Inflammatory macrophage treated with lipopolysaccharide for 1 hour (primary cell): ENCODE results near the gene SAP130.
A peak's percentile ranks its signal among the peaks of the same experiment; 100 is the strongest.
"Not testable (repeated sequence)": the region's sequence is repeated elsewhere in the genome, so short reads cannot be mapped to it uniquely, and the experiment has no call there.

Source experiments
- DNase-seq, 2 donors: peaks; one replicate each; pipeline ENCODE4 v3.0.0-alpha.2; 2020 to 2022

The SAP130 gene

DNA sequence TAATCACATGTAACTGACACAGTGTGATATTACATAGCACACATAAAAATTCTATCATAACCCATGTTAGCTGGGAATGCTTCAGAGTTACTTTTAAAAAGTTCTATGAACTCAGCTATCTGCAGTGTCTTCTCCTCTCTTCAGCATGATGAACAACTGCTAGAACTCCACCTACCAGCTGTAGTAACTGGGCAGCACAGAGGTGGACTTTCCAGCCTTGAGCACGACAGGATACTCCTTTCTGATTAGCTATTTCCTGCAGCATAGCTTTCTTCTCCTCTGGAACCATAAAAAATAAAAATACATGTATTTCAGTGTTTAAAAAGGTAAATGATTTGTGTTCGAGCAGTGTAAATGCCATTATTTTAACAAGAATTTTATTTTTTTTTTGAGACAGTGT is 82.6 kb downstream of the SAP130 start:
- no peak for DNase-seq

DNA sequence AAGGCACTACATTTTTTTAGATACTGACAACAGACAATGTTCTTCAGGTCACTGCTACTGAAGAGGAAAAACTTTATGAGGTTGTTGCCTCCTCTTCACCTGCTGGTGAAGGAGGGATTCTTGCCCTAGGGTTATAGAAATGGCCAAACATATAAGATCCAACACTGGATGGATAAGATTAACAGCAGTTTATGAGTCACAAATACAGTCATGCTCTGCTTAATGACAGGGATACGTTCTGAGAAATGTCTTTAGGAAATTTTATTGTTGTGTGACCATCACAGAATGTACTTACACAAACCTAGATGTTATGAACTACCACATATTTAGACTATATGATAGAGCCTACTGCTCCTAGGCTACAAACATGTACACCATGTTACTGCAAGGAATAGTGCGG is 84.7 kb downstream of the SAP130 start:
- DNase-seq: no peak

DNA sequence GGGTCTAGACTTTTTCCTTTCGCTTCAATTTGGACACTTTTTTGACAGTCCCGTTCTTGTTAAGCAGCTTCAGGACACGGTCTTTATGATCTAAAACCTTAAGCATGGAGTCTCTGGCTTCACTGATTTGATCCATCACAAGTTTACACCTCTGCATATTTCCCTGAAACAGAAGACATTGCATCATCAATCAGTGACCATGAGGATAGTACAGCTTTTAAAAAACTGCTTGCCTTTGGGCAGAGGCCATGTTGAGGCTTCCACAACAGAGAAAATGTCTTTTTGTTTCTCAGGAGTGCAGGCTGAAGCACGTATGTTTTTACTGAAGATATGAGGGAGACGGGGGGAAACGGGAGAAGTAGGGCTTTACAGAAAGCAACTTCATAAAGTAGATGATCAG is 85.9 kb downstream of the SAP130 start:
- DNase-seq: no peak

DNA sequence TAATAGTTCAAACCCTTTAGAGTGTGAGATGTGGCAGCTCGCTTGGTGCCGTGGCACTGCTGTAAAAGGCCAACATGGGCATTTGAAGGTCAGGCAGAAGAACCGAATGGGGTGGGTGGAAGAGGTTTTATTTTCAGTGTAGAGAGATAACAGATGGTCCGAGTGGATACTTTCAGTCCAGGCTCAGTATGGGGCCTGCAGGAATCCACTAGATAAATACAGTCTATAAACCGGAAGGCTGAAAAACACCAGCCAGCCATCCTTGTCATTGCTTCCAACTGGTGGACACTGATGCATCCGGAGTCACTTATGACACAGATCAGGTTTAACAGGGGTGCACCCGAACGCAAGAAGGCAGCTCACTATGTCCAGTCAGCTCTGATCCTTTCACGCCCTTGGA is 86.4 kb downstream of the SAP130 start:
- no peak for DNase-seq

DNA sequence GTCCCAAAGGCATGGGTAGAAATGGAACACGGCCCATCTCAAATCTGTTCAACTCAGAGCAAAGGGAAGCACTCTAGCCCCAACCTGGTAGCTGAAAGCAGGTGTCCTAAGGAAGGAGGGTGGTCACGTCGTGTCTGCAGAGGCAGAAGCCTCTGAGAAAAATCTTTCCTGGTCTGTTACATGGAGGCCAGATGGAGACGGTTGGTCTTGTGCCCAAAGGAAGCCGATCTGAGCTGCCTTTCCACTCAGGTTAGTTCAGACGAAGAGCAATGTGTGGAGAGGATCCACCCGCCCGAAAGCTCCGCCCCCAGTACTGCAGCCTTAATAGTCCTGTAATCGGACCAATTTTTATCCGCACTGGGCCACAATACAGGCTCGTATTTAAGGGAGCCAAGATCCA is 87.2 kb downstream of the SAP130 start:
- no peak for DNase-seq

DNA sequence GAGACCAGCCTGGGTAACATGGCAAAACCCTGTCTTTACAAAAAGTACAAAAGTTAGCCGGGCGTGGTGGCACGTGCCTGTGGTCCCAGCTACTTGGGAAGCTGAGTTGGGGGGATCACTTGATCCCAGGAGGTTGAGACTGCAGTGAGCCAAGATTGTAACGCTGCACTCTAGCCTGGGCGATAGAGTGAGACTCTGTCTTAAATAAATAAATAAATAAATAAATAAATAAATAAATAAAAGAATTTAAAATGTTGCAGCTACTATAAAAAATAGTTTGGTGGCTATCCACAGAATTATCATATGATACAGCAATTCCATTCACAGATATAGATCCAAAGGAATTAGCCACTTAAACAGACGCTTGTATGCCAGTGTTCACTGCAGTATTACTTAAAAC is 92.5 kb downstream of the SAP130 start:
- no peak for DNase-seq

DNA sequence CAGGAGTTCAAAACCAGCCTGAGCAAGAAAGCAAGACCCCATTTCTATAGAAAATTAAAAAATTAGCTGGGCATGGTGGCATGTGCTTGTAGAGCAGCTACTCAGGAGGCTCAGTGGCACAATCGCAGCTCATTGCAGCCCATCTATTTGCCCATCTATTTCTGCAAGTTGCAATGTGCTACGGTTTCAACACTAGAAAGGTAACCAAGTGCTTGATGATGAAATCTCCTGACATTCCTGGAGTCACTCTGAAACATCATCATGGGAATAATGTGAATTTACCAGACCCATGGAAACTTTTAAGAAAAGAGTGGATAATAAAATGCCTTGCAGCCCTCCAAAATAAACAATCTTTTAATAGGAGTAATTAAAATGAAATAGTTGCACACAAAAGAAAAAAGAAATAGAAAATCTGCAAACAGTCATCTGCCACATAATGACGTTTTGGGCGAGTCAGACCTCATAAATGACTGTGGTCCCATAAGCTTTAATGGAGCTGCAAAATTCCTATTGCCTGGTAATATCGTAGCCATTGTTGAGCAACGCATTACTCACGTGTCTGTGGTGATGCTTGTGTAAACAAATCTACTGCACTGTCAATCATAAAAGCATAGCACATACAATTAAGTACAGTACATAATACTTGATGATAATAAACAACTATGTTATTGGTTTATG is 95.5 kb downstream of the SAP130 start:
- DNase-seq: no peak

DNA sequence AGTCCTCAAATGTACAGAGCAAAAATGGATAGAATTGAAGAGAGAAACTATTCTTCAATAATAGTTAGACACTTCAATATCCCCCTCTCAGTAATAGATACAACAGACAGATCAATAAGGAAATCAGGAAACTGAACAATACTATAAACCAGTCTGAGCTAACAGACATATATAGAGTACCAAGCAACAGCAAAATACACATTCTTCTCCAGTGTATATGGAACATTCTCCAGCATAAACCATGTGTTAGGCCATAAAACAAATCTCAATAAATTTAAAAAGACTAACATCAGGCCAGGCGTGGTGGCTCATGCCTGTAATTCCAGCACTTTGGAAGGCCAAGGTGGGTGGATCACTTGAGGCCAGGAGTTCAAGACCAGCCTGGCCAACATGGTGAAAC is 98.4 kb downstream of the SAP130 start:
- DNase-seq: no peak

DNA sequence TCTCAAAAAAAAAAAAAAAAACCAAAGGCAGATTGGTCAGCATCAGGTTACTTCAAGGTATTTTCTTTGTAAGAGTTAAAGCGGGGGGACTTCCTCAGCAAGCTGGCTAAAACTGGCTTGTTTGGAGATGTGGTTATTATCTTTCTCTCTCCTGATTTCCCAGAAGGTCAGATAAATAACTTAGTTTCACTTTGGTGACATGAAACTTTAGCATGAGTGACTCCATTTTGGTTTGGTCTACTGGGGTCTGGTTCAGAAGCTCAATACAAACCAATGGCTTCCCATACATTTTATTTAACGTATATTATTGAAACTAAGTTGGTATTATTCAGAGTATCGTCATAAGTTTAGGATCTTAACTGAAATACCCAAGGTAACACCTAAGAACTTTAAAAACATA is 100.5 kb downstream of the SAP130 start:
- no peak for DNase-seq

DNA sequence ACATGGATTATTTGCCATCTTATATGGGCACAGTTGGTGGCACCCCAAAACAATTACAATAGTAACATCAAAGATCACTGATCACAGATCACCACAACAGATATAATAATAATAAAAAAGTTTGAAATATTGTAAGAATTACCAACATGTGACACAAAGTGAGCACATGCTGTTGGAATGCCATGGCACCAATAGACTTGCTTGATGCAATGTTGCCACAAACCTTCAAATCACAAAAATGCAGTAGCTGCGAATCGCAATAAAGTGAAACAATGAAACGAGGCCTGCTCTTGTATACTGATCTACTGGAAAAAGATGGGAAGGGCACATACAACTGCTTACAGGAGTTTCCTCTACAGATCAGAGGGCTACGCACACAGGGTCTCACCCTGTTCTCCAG is 109.9 kb downstream of the SAP130 start:
- DNase-seq: no peak

DNA sequence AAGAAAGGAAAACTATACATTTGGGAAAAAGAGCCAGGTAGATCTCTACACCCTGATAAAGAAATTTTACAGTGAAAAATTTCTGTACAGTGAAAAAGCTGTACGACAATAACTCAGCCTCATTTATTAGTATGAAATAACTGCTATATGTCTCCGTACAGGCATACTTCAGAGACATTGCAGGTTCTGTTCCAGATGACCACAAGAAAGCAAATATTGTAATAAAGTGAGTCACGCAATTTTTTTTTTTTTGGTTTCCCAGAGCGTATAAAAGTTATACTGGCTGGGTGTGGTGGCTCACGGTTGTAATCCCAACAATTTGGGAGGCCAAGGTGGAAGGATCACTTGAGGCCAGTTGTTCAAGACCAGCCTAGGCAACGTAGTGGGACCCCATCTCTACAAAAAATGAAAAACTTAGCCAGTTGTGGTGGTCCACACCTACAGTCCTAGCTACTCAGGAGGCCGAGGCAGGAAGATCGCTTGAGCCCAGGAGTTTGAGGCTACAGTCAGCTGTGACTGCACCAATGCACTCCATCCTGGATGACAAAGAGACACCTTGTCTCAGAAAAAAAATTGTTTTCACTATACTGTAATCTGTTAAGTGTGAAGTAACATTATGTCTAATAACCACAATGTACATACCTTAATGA is 113.9 kb downstream of the SAP130 start:
- DNase-seq: no peak

DNA sequence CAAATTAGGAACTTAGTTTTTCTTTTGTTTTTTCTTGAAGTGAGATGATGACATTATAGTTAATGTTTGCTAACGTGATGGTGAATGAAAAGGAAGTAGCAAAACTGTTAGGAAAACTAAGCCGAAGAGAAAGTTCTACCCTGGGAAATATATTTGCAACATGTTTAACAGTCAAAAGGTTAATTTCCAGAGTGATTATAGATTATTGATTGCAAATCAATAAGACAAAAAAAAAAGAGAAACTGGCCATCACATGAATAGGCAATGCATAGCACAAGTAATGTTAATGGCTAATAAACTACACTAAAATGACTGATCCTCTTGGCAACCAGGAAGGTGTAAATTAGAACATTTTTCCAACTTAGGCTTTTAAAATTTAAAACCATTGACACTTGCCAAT is 116.1 kb downstream of the SAP130 start:
- peak; percentile 25 to 30 for DNase-seq

DNA sequence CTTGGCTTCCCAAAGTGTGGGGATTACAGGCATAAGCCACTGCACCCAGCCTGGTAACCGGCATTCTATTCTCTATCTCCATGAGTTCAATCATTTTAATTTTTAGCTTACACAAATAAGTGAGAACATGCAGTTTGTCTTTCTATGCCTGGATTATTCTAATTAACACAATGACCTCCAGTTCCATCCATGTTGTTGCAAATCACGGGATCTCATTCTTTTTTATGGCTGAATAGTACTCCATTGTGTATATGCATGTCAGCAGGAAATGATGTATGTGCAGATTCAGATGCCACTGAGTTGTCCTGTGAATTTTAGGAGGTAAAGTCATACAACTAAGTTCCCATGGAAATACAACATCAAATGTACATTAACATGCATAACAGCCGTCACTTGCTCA is 117.4 kb downstream of the SAP130 start:
- no peak for DNase-seq

DNA sequence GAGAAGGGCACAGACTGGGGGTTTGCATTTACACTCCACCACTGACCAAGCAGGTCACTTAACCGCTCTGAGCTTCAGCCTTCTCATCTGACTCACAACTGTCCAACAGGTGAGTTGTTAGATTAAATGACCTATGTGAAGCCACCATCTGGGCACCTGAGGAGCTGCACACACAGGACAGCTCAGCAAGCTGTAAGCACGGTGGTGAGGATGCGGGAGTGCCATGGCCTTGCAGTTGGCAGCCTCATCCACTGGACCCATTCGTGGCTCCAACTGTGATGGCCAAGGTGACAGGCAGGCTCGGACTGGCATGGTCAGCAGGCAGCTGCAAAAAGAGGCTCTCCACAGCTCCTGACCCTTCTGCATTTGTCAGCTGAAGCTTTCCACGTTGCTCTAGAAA is 118.8 kb downstream of the SAP130 start:
- DNase-seq: no peak

DNA sequence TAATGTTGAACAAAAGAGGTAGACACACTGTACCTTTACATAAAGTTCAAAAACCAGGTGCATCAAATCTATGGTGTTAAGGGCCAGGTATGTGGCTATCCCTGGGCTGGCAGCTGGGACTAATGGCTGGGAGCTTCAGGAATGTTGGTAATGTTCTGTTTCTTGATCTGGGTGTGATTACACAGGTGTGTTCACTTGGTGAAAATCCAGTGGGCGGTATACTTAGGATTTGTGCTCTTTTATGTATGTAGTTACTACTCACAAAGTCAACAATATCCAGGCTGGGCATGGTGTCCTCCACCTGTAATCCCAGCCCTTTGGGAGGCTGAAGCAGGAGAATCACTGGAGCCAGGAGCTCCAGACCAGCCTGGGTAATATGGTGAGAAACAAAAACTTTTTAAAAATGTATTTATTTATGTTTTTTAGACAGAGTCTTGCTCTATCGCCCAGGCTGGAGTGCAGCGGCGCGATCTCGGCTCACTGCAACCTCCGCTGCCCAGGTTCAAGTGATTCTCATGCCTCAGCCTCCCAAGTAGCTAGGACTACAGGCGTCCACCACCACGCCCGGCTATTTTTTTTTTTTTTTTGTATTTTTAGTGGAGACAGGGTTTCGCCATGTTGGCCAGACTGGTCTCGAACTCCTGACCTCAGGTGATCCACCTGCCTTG is 120.0 kb downstream of the SAP130 start:
- DNase-seq: not testable (repeated sequence)

DNA sequence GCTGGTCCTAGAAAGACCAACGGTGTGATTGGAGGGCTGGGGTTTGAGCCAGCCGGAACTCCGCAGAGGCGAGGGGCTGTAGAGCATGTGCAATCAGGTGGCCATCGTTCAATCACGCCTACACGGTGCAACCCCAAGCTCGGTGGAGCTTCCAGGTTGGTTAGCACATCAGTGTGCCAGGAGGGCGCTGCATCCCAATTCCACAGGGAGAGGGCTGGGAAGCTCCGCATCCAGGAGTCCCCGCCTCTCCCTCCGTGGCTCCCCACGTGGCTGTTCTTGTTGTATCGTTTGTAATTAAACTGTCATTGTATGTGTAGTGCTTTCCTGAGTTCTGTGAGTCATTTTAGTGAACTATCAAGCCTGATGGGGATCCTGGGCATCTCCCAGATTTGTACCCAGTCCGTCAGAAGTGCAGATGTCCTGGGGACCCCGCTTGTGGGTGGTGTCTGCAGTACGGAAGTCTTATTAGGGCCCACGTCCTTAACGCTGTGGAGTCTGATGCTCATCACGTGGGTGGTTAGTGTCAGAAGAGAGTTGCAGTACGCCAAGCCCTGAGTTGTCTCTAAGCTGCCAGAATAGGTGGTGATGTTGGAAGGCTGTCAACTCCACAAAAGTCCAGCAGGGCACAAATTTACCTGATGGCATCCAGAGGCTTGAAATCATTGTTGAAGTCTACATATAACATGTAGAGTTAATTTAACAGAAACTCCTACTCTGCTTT is 121.5 kb downstream of the SAP130 start:
- DNase-seq: no peak

DNA sequence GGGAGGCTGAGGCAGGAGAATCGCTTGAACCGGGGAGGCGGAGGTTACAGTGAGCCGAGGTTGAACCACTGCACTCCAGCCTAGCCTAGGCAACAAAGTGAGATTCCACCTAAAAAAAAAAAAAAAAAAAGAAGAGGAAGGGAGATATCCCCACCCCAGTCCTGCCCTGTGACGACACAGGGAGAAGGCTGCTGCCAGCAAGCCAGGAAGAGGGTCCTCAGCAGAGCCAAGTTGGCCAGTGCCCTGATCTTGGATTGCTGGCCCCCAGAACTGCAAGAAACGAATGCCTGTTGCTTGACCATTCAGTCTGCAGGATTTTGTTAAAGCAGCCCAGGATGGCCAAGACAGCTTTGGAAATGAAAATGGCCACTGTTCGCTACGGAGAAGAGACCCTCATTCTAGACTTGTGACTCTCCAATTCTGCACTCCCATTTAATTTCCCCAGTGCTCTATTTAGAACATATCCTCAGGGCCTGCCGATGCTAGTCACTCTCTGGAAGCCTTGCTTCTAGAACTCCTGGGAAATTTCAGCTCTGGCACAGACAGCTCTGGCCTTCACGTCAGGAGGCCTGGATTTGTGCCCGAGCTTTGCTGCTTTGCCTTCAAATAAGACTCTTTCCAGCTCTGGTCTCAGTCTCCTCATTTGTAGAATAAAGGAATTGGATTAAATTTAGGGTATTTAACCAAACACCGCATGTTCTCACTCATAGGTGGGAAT is 126.4 kb downstream of the SAP130 start:
- DNase-seq: no peak

DNA sequence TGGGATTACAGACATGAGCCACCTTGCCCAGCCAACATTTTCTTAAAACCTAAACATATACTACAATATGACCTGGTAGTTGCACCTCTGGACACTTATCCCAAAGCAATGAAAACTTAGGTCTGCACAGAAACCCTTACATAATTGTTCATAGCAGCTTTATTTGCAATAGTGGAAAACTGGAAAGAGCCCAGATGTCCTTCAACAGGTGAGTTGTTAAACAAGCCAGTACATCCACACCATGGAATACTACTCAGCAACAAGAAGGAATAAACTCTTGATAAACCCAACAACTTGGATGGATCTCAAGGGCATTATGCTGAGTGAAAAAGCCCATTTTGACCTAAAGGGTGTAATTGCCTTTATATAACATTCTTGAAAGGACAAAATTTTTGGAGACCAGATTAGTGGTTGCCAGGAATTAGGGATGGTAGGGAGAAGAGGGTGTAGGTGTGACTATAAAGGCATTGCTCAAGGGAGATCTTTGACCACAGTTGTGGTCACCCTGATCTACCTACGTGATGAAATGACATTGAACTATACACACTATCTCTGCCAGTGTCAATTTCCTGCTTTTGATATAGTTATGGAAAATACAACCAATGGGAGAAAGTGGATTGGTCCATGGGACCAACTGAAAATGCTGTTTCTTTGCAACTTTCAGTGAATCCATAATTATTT is 130.2 kb downstream of the SAP130 start:
- no peak for DNase-seq

DNA sequence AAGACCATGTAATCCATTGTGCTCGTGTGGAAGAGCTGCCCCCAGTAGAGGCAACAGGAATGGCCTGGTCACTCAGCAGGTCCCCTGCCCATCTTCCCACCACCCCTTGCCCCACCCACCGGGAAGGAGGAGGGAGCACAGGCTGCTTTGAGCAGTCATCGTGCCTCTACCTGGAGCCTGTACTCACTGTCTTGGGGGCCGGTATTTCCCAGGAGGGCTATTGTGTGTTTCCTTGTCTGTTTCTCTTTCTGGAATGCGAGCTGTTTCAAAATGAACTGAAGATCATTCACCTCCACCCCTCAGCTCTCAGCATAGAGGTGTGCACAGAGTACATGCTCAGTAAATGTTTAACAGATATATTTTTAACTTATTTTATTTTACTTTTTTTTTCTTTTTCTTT is 134.4 kb downstream of the SAP130 start:
- no peak for DNase-seq

DNA sequence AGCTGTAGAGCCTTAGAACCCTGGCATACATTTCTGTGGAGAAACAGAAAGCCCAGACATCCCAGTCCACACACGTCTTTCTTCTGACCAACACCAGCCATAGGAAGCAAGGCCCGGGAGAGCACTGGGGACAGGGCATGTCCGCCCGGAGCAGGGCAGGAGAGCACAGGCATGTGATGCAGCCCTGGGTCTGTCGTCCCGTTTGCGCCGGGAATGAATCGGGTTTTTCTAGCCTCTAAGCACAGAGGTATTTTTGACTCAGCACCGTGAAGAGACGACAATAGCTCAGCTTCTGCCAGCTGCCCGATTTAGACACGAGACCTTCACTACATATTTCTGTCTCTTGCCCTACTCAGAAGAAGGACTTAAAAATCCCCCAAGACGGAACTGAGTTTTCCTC is 134.8 kb downstream of the SAP130 start:
- DNase-seq: no peak

DNA sequence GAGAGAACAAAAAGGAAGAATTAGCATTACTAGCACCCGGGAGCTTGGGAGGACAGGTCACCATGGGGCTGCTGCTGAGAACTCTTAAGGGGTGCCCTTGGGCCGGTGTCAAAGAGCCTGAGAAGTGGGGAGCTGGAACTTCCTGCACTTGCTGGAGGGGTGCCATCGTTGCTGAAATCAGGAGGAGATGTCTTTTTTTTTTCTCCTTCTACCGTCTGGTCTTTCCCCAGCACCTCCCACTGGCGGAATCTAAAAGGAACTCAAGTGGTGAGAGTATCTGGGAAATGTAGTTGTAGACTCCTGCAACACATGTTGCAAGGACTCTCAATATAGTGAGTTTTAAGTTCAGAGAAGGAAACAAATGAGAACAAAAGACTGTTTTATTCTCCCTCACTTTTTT is 136.0 kb downstream of the SAP130 start:
- DNase-seq: peak; percentile 32 to 54
